Stimulated activated CD8-positive, alpha-beta memory T cell treated with anti-CD3 and anti-CD28 coated beads, Interleukin-15, amount 100 ng/mL, for 1 hour (primary cell): ENCODE results near the gene BCL6.

Source experiments
- DNase-seq: peaks from one replicate; pipeline ENCODE4 v3.0.0-alpha.2; 2020; ENCODE audit warnings: low read depth

The BCL6 gene

DNA sequence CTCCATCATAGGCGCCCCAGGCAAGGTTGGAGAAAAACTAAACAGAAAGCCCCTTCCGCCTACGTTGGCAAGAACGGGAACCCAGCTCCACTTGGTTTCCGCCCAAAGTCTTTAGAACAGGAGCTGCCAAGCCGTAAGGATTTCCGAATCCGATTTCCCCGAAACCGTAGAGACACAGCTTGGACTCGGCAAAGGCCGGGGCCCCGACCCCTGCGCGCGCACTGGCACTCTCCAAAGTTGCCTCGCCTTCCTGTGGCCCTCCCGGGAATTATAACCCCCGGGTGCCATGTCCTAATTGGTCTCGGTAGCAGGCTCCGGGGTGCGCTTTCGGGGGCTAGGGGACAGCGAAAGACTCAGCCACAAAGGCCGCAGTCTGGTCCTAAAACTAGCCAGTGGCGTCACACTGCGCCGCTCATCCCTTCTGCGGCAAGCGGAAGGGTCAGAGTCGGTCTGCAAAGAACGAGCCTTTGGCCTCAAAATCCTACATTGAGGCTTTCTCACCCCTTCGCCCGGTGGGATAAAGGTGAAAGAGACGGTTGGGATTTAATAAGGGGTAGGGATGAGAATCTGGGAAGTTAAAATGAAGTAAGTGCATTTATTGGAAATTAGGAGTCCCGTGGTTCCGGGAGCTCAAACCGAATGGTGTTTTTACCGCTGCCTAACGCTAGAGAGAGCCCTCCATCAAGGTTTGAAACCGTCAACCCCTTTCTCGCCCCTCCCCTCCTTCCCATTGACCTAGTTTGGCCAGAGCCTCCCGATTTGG is 6.8 kb downstream of the BCL6 start:
- peak; percentile 41 for DNase-seq

GRCh38 chr3:187738071-187738330 is 7.3 kb downstream of the BCL6 start:
- DNase-seq: no peak

DNA sequence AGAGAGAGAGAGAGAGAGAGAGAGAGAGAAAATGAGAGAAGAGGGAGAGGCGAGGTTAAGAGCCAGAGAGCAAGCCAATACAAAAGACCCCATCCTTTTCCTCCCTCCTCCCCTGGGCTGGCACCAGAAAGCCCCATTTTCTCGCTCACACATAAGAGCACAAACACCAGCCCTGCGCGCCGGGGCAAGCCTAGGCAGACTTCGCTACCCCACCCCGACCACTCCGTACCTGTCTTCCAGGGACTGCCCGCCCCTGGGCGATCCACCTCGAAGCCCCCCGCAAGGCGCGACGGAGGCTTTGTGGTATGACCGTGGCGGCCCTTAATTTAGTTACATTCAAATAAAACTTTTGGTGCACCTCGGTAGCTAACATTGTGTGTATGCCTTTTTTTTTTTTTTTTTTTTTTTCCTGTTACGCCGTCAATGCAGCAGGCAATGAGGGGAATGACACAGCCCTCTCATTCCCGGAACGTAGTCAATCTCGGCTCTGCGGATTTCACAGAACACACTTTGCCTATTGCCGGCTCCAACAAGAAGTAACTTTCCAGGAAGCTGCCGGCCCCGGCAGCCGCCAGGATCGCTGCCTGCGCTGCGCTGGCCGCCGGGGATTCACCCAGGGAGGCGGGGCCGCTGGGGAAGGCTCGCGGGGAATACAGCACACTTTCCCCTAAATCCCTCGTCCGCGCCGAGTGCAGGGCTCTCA is 7.7 kb downstream of the BCL6 start:
- peak; percentile 30 for DNase-seq

DNA sequence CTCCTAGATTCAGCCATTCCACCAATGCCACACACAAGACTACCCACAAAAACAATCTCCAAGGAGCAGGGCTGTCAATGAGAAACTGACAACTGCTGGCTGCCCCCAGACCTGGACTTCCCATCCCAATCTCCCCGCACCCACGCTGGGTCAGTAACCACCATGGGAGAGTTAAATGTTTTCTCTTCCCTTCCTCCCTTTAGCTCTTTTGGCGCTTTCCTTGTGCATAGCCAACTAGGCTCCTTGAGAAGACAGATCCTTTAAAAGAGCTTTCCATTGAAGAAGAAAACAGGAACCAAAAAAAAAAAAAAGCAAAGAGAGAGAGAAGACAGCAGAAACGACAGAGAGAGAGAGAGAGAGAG is 8.3 kb downstream of the BCL6 start:
- DNase-seq: no peak

- DNase-seq: no peak
These were observed 8.8 kb downstream of the BCL6 start for GRCh38 chr3:187736418-187736871.

- DNase-seq: no peak
These were observed 9.4 kb downstream of the BCL6 start for GRCh38 chr3:187735837-187736236.

GRCh38 chr3:187735383-187735782 is 9.9 kb downstream of the BCL6 start:
- no peak for DNase-seq

DNA sequence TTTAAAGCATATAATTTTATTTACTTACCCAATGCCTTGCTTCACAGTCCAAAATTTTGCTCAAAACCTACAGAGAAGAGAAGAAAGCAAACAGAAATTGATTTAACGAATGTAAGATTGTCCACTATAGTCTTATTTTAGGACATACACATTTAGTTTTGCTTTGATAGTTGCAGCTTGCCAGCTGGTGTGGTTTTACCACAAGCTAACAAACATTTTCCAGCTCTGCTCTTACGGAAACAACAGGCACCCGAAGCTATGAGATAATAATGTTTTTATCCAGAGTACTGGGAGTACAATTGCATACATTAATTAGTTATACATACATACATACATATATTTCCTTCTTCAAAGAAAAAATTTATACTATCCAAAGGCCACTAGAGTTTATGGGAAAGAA is 10.4 kb downstream of the BCL6 start:
- no peak for DNase-seq

GRCh38 chr3:187733371-187733770 is 11.9 kb downstream of the BCL6 start:
- DNase-seq: no peak

DNA sequence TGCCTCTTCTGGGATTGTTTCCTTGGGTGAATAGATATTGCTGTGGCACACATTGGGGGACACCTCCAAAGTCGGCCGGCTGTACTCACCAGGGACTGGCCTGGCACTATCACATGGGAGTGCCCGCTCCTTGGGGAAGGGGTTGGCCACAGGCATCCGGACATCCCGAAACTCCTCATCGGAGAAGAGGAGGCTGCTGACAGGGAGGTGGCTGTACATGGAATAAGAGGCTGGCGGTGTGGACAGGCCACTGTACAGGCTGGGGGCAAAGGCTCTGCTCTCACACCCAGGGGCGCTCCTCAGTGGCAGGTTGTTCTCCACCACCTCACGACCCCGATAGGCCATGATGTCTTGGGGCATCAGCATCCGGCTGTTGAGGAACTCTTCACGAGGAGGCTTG is 15.7 kb downstream of the BCL6 start:
- no peak for DNase-seq

GRCh38 chr3:187728940-187729583 is 16.2 kb downstream of the BCL6 start:
- no peak for DNase-seq

GRCh38 chr3:187728248-187728647 is 17.0 kb downstream of the BCL6 start:
- no peak for DNase-seq

DNA sequence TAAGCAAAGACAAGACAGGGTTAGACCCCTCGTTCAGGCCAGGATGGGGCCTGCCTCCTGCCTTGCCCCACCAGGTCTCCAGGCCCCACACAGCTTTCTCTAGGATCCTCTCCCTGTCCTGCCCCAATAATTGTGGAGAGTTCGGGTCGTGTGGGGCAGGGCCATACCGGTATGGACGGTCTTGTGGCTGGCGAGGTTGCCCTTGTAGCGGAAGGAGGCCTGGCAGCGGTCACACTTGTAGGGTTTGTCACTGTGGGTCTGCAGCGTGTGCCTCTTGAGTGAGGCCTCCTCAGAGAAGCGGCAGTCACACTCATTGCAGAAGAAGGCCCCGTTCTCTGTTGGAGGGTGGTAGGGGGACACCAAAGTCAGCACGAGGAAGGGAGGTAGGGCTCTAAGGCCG is 18.7 kb downstream of the BCL6 start:
- no peak for DNase-seq

DNA sequence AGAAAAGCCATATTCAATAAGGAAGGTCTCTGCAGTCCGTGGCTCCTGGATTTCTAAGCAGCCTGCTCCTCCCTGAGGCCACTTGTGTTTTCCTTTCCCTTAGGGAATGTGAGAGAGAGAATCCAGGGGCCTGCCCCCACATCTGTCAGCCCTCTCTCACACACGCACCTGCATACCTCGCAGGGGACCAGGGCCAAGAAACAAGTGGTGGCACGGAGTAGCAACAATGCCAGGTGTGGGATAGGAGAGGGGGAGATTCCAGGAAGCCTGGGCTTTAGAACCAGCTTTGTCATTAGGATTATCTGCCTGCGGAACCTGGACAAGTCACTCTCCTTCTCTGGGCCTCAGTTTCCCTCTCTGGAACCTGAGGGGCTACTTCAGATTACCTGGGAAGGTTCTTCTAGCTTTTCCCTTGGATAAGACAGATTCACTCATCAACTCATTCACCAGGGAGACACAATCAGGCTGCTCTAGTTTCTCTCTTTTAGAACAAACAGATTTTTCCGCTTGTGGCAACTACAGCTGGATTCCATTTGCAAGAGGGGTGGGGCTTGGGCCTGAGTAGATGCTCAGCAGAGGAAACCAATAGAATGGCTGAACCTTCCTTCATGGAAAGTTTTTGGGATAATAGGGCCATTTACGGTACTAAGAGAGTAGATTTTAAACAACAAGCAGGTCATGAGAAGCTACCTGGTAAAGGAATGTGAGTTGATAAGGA is 19.5 kb downstream of the BCL6 start:
- DNase-seq: no peak

GRCh38 chr3:187725224-187725623 is 20.0 kb downstream of the BCL6 start:
- DNase-seq: no peak

GRCh38 chr3:187722206-187722612 is 23.1 kb downstream of the BCL6 start:
- DNase-seq: no peak

DNA sequence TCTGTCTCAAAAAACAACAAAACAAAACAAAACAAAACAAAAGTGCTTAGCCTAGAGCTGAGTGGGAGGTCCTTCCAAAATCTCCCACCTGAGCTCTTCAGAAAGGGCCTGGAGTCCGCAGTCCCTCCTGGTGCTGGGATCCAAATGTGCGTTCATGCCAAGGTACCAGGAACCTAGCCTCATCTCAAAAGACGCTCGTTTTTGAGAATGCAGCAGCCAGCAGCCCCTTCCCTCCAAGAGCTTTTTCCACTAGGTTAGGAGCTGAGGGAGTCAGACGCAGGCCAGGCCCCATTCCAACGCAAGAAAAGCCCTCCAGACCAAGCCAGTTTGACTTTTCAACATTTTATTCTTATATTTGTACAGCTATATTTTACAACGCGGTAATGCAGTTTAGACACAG is 24.2 kb downstream of the BCL6 start:
- no peak for DNase-seq

GRCh38 chr3:187720337-187720670 is 25.0 kb downstream of the BCL6 start:
- no peak for DNase-seq

- no peak for DNase-seq
These were observed 25.5 kb downstream of the BCL6 start for GRCh38 chr3:187719628-187720336.

DNA sequence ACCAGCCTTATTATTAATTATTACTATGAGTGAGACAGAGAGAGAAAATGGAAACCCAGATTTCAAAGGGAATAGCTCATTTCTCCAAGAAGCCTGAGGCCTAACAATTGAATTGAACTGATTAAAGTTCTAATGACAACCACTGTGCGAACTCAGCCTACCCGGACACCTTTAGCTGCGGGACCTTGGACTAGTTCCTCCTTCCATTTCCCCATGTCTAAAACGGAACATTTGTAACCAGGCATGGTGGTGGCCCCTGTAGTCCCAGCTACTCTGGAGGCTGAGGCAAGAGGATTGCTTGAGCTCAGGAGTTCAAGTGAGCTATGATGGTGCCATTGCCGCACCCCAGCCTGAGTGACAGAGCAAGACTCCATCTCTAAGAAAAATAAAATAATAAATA is 26.5 kb downstream of the BCL6 start:
- no peak for DNase-seq

GRCh38 chr3:187717572-187717971 is 27.7 kb downstream of the BCL6 start:
- DNase-seq: no peak

- peak; percentile 50 for DNase-seq
These were observed 30.8 kb downstream of the BCL6 start for GRCh38 chr3:187714404-187714979.
